Measurements from ENCODE around the gene VCPKMT.

- TF ChIP-seq POLR2A (IDR thresholded peaks at IDR 0.05) (no peak), POLR2AphosphoS5 (IDR thresholded peaks at IDR 0.05) (no peak)
- TF ChIP-seq, protein P1, sequence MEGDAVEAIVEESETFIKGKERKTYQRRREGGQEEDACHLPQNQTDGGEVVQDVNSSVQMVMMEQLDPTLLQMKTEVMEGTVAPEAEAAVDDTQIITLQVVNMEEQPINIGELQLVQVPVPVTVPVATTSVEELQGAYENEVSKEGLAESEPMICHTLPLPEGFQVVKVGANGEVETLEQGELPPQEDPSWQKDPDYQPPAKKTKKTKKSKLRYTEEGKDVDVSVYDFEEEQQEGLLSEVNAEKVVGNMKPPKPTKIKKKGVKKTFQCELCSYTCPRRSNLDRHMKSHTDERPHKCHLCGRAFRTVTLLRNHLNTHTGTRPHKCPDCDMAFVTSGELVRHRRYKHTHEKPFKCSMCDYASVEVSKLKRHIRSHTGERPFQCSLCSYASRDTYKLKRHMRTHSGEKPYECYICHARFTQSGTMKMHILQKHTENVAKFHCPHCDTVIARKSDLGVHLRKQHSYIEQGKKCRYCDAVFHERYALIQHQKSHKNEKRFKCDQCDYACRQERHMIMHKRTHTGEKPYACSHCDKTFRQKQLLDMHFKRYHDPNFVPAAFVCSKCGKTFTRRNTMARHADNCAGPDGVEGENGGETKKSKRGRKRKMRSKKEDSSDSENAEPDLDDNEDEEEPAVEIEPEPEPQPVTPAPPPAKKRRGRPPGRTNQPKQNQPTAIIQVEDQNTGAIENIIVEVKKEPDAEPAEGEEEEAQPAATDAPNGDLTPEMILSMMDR (IDR thresholded peaks at IDR 0.05): no peak
Measured at GRCh38 chr14:50127802-50128201, 11.4 kb upstream of the VCPKMT start.
